ENCODE results near the gene SPATA6L.

SPATA6L gene

DNA sequence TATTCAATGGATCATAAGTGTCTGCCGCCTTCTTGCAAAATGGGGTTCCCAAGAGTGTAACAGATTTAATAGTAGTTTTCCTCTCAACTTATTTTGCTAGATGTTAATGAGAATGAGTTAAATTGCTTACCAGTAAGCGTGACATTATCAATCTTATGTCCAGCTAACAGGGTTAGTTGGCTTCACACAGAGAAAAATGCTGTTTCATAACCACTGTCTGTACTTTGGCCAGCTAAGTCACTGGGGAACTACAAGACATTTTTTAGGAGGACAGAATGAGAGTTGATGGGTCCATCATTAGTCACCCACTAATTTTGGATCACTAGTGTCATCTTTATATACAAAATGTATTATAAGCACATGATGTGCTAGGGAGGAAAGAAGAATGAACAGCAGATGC is 14.5 kb upstream of the SPATA6L start:
- DNase-seq (ENCODE audit: extremely low read depth, insufficient read length), result no peak
- Histone ChIP-seq H3K36me3 (ENCODE audit: control insufficient read depth, insufficient read depth, low read length) (no peaks in the 10 kb centered on the region; the same call in 1 of the 2 replicates), H3K4me3 (replicated peaks; ENCODE audit: low read depth, low read length) (peak overlapping the region; percentile 90), H3K27me3 (replicated peaks; ENCODE audit: control insufficient read depth, insufficient read depth, low read length) (no peaks in the 10 kb centered on the region)
- TF ChIP-seq, protein P1, sequence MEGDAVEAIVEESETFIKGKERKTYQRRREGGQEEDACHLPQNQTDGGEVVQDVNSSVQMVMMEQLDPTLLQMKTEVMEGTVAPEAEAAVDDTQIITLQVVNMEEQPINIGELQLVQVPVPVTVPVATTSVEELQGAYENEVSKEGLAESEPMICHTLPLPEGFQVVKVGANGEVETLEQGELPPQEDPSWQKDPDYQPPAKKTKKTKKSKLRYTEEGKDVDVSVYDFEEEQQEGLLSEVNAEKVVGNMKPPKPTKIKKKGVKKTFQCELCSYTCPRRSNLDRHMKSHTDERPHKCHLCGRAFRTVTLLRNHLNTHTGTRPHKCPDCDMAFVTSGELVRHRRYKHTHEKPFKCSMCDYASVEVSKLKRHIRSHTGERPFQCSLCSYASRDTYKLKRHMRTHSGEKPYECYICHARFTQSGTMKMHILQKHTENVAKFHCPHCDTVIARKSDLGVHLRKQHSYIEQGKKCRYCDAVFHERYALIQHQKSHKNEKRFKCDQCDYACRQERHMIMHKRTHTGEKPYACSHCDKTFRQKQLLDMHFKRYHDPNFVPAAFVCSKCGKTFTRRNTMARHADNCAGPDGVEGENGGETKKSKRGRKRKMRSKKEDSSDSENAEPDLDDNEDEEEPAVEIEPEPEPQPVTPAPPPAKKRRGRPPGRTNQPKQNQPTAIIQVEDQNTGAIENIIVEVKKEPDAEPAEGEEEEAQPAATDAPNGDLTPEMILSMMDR (IDR thresholded peaks at IDR 0.05; ENCODE audit: insufficient read depth, low read length, poor library complexity, severe bottlenecking), result no peak

DNA sequence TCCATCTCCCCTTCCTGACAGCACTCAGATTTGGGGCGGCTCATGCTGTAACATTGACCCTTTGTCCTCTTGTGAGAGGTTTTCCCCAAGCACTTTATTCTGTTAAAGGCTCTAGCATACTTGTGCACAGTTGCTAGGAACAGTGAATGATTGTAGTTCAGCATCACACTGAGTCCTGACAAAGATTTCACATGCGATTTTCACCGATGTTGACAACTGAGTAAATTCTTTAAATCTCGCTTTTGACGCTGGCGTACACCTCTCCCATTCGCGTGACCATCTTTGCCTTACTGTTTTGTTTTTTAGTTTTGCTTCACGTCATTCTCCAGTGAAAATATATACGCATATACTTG is 13.9 kb upstream of the SPATA6L start:
- TF ChIP-seq, protein P1 (IDR thresholded peaks at IDR 0.05; ENCODE audit: insufficient read depth, low read length, poor library complexity, severe bottlenecking), result no peak
- no peaks in the 10 kb centered on the region for H3K27me3 ChIP-seq (replicated peaks; ENCODE audit: control insufficient read depth, insufficient read depth, low read length)
- peak overlapping the region; percentile 90 for H3K4me3 ChIP-seq (replicated peaks; ENCODE audit: low read depth, low read length)
- H3K36me3 ChIP-seq (ENCODE audit: control insufficient read depth, insufficient read depth, low read length), result no peaks in the 10 kb centered on the region; the same call in 1 of the 2 replicates
- no peak for DNase-seq (ENCODE audit: extremely low read depth, insufficient read length)

DNA sequence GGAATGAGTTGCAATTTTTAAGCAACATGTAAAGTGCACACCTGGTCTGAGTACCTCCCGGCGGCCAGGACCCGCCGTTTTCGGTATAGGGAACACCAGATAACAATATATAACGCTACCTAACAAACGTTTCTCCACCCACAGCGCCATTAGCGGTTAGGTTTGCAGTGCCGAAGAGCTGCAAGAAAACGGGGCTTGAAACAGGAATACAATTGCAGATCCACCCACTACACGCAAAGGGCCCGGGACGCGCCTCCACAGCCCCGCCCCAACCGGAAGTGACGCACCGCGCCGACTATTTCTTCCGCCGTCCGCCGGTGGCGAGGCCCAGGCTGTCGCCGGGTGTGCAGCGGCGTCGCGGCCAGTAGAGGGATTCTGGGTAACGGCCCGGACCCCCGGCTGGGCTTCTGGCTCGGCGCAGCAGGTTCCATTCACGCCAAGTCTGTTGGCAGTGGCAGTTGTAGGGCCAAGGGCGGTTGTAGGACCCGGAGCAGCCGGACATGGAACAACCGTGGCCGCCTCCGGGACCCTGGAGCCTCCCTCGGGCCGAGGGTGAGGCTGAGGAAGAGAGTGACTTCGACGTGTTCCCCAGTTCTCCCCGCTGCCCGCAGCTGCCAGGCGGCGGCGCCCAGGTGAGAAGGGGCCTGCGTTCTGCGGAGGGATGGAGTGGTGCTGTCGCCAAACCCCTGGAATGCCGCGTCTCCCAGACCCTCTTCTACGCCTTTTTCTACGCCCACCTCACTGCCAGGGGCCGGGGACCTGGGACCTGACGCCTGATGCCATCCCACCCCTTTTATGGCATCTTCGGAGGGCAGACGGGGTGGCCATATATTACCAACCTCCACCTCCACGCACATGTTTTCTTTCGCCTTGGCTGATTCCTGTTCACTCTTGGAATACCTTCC is 13.2 kb upstream of the SPATA6L start, which contains the start of gene CDC37L1:
TSS of gene CDC37L1 (plus strand) at position 302 of the 905 bp plus-strand sequence. CDS start at position 501, 199 bp downstream.
- Histone ChIP-seq H3K27me3 (replicated peaks; ENCODE audit: control insufficient read depth, insufficient read depth, low read length) (no peaks in the 10 kb centered on the region), H3K36me3 (ENCODE audit: control insufficient read depth, insufficient read depth, low read length) (no peaks in the 10 kb centered on the region; the same call in 1 of the 2 replicates), H3K4me3 (replicated peaks; ENCODE audit: low read depth, low read length) (peak within 1 kb of the TSS; percentile 90)
- TF ChIP-seq, protein P1 (IDR thresholded peaks at IDR 0.05; ENCODE audit: insufficient read depth, low read length, poor library complexity, severe bottlenecking), result peak; percentile 66
- peak; percentile 99 for DNase-seq (ENCODE audit: extremely low read depth, insufficient read length)

DNA sequence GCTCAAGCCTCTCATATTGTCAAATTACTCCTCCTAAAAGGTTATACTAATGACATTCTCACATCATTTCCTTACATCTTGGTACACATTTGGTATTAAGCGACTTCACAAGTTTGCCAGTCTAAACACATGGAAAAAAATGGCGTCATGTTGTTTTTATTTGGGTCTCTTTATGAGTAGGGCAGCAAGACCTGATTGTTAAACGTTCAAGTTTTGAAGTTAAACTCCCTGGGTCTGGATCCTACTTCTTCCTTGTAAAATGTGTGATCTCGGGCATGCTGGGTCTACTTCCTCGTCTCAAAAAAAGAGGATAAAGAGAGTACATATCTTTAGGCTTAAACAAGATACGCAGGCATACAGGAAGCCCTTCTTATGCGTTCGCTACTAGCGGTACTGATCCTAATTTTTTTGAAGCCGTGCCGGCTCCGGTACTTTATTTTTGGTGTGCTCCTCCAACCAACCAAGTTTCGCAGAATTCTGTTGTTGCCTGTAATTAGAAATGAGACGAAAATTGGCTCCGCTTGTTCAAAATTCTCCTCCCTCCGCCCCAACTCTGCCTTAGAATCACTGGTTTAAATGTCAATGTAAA is 12.5 kb upstream of the SPATA6L start:
- no peaks in the 10 kb centered on the region for H3K27me3 ChIP-seq (replicated peaks; ENCODE audit: control insufficient read depth, insufficient read depth, low read length)
- TF ChIP-seq, protein P1 (IDR thresholded peaks at IDR 0.05; ENCODE audit: insufficient read depth, low read length, poor library complexity, severe bottlenecking), result no peak
- no peaks in the 10 kb centered on the region; the same call in 1 of the 2 replicates for H3K36me3 ChIP-seq (ENCODE audit: control insufficient read depth, insufficient read depth, low read length)
- peak; percentile 28 for DNase-seq (ENCODE audit: extremely low read depth, insufficient read length)
- H3K4me3 ChIP-seq (replicated peaks; ENCODE audit: low read depth, low read length), result peak overlapping the region; percentile 90

DNA sequence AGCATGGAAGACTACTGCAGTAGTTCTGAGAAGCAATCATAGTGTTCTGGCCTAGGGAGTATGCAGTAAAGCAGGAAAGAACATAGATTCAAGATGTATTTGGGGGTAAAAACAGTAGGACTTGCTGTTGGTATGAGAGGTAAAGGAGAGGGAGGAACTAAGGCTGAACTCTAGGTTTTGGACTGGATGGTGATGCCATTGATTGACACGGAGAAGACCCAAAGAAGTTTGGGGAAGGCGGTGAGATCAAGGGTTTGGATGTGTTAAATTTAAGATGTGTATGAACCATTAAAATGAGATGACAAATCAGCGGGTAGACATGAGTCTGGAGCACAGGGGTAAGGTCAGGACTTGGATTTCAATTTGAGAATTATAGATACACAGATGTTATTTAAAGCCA is 11.1 kb upstream of the SPATA6L start:
- TF ChIP-seq, protein P1 (IDR thresholded peaks at IDR 0.05; ENCODE audit: insufficient read depth, low read length, poor library complexity, severe bottlenecking), result no peak
- Histone ChIP-seq H3K4me3 (replicated peaks; ENCODE audit: low read depth, low read length) (no peak overlapping the region), H3K36me3 (ENCODE audit: control insufficient read depth, insufficient read depth, low read length) (no peaks in the 10 kb centered on the region), H3K27me3 (replicated peaks; ENCODE audit: control insufficient read depth, insufficient read depth, low read length) (no peaks in the 10 kb centered on the region)
- DNase-seq (ENCODE audit: extremely low read depth, insufficient read length), result no peak

Measured in GM06990 (cell line).